Liver (tissue), 9 donors: ENCODE data around the gene HDAC5. TPM values are rescaled to one million over a fixed set of nuclear protein-coding genes. Genes with fewer than 3 reads are reported as not detected.

ENCODE experiments used
- DNase-seq: peaks from one replicate; pipeline ENCODE4 v3.0.0-alpha.2; 2017; ENCODE audit warnings: low spot score
- H3K27ac ChIP-seq, 2 donors: one replicate each; pipeline ENCODE4 v1.7.0; 2013; ENCODE audit warnings: inconsistent platforms in 2 of 2, low read length in 2 of 2, control low read depth in 1 of 2, low read depth in 1 of 2, mild to moderate bottlenecking in 1 of 2
- H3K27me3 ChIP-seq, 4 donors: one replicate each; pipeline versions ENCODE4 v1.6.1 to v1.7.0; 2013; ENCODE audit warnings: low read length in 3 of 4, inconsistent platforms in 1 of 4, mild to moderate bottlenecking in 1 of 4, moderate library complexity in 1 of 4; ENCODE audit not compliant: control insufficient read depth in 4 of 4, insufficient read depth in 4 of 4
- H3K36me3 ChIP-seq, 4 donors: one replicate each; pipeline versions ENCODE4 v1.6.1 to v1.7.0; 2013; ENCODE audit warnings: low read length in 3 of 4, mild to moderate bottlenecking in 3 of 4, low read depth in 1 of 4, moderate library complexity in 1 of 4; ENCODE audit not compliant: control insufficient read depth in 4 of 4, insufficient read depth in 3 of 4
- H3K4me1 ChIP-seq, 4 donors: one replicate each; pipeline versions ENCODE4 v1.6.1 to v1.7.0; 2013; ENCODE audit warnings: low read length in 3 of 4, mild to moderate bottlenecking in 3 of 4, moderate library complexity in 1 of 4; ENCODE audit not compliant: control insufficient read depth in 4 of 4, insufficient read depth in 4 of 4
- H3K4me3 ChIP-seq, 3 donors: one replicate each; pipeline versions ENCODE4 v1.6.1 to v1.7.0; 2013; ENCODE audit warnings: low read length in 3 of 3, control low read depth in 1 of 3, low read depth in 1 of 3, mild to moderate bottlenecking in 1 of 3
- H3K9ac ChIP-seq, 2 donors: one replicate each; pipeline ENCODE4 v1.7.0; 2013; ENCODE audit warnings: low read length in 2 of 2, mild to moderate bottlenecking in 2 of 2, moderate library complexity in 2 of 2, control low read depth in 1 of 2, low read depth in 1 of 2
- H3K9me3 ChIP-seq, 4 donors: one replicate each; pipeline versions ENCODE4 v1.6.1 to v1.7.0; 2013; ENCODE audit warnings: low read length in 3 of 4; ENCODE audit not compliant: control insufficient read depth in 4 of 4
- ATF3 ChIP-seq: IDR thresholded peaks from 2 replicates; pipeline ENCODE4 v1.6.1; 2016; ENCODE audit warnings: antibody characterized with exemption
- CTCF ChIP-seq: fragments of 150-350 bp; IDR thresholded peaks from 2 replicates; pipeline ENCODE4 v1.5.1; 2017; ENCODE audit warnings: improper control_type of control experiment, low read depth, low read length; ENCODE audit not compliant: missing input control
- EGR1 ChIP-seq, 2 donors: IDR thresholded peaks; 2 replicates each; pipeline ENCODE4 v1.6.1; 2016 to 2018; ENCODE audit warnings: antibody characterized with exemption in 2 of 2, low read depth in 2 of 2
- FOXA1 ChIP-seq: IDR thresholded peaks from 2 replicates; pipeline ENCODE4 v1.6.1; 2016; ENCODE audit warnings: antibody characterized with exemption
- FOXA2 ChIP-seq: IDR thresholded peaks from 2 replicates; pipeline ENCODE4 v1.6.1; 2016; ENCODE audit warnings: antibody characterized with exemption
- GABPA ChIP-seq, 2 donors: IDR thresholded peaks in 1 of 2; conservative IDR thresholded peaks in 1 of 2; 2 replicates each; pipeline ENCODE4 v1.6.1; 2016; ENCODE audit warnings: antibody characterized with exemption in 2 of 2, mild to moderate bottlenecking in 1 of 2, moderate library complexity in 1 of 2
- HNF4A ChIP-seq, 2 donors: conservative IDR thresholded peaks; 2 replicates each; pipeline ENCODE4 v1.6.1; 2016; ENCODE audit warnings: antibody characterized with exemption in 2 of 2, mild to moderate bottlenecking in 2 of 2
- HNF4G ChIP-seq: IDR thresholded peaks from 2 replicates; pipeline ENCODE4 v1.6.1; 2016; ENCODE audit warnings: antibody characterized with exemption
- JUND ChIP-seq, 2 donors: IDR thresholded peaks; 2 replicates each; pipeline ENCODE4 v1.6.1; 2016; ENCODE audit warnings: antibody characterized with exemption in 2 of 2
- MAX ChIP-seq: IDR thresholded peaks from 2 replicates; pipeline ENCODE4 v1.6.1; 2016; ENCODE audit warnings: antibody characterized with exemption
- NR2F2 ChIP-seq: IDR thresholded peaks from 2 replicates; pipeline ENCODE4 v1.6.1; 2016; ENCODE audit warnings: antibody characterized with exemption
- RAD21 ChIP-seq, 2 donors: IDR thresholded peaks; 2 replicates each; pipeline ENCODE4 v1.6.1; 2016; ENCODE audit warnings: antibody characterized with exemption in 2 of 2, mild to moderate bottlenecking in 2 of 2
- REST ChIP-seq: IDR thresholded peaks from 2 replicates; pipeline ENCODE4 v1.6.1; 2016; ENCODE audit warnings: antibody characterized with exemption, mild to moderate bottlenecking
- RXRA ChIP-seq, 2 donors: IDR thresholded peaks; 2 replicates each; pipeline ENCODE4 v1.6.1; 2017 to 2018; ENCODE audit warnings: antibody characterized with exemption in 2 of 2, mild to moderate bottlenecking in 1 of 2
- SP1 ChIP-seq: IDR thresholded peaks from 2 replicates; pipeline ENCODE4 v1.6.1; 2018; ENCODE audit warnings: antibody characterized with exemption, mild to moderate bottlenecking
- TAF1 ChIP-seq: conservative IDR thresholded peaks from 2 replicates; pipeline ENCODE4 v1.6.1; 2016; ENCODE audit warnings: antibody characterized with exemption, mild to moderate bottlenecking
- YY1 ChIP-seq: IDR thresholded peaks from 2 replicates; pipeline ENCODE4 v1.6.1; 2016; ENCODE audit warnings: antibody characterized with exemption, mild to moderate bottlenecking
- ZBTB33 ChIP-seq: IDR thresholded peaks from 2 replicates; pipeline ENCODE4 v1.6.1; 2016; ENCODE audit warnings: antibody characterized with exemption
- WGBS: extraction: QIAGEN DNeasy Blood & Tissue Kit; methylation state at CpG from one replicate; pipeline ENCODE4 v1.1.7; 2013; 5-methylcytosine and 5-hydroxymethylcytosine counted together
- polyA plus RNA-seq, 2 donors: library from polyadenylated mRNA; stranded (reverse) in 1 of 2; unstranded in 1 of 2; fragments of 200-250 nt in 1 of 2; fragments of >200 nt in 1 of 2; fragmentation: Nextera tagmentation in 1 of 2; extraction: Ambion mirVana in 1 of 2; gene quantifications; one replicate each; pipeline versions ENCODE4 v1.2.1 to v1.2.3, GENCODE V29; 2013 to 2015
- total RNA-seq, 2 donors: library from RNA; depleted of rRNA; stranded (reverse); fragments of >200 nt; gene quantifications; one replicate each; pipeline ENCODE4 v1.2.3, GENCODE V29; 2014
- donor health status: healthy.
- donor health status: healthy.
- donor health status: healthy.
- donor health status: healthy.
- donor health status: healthy.

Gene HDAC5
- total and polyA plus RNA-seq, 4 donors = 5.8 to 20.3 (median 14.4) TPM

GRCh38 chr17:44070455-44071197 is 52.8 kb downstream of the HDAC5 start, which contains the start of gene G6PC3:
Gene G6PC3, plus strand, starts transcription at chr17:44070735. Its CDS starts 231 bp downstream, at chr17:44070966.
- under 1% methylated on average over 53 of the region's 53 CpGs for WGBS
- DNase-seq = peak; percentile 86
- peaks cover 5 to 35% (median 26%) of the 10 kb centered on the region in 4 donors for H3K4me1 ChIP-seq

More at GRCh38 chr17:44070455-44071197, 52.8 kb downstream of the HDAC5 start, which contains the start of gene G6PC3:
- TF ChIP-seq SP1 = peak; percentile 73
- peak; percentile 100 for TF ChIP-seq MAX
- peak; percentile 85 for TF ChIP-seq REST
- TF ChIP-seq ATF3 = no peak
- TF ChIP-seq EGR1 (IDR thresholded peaks at IDR 0.05; ENCODE audit: low read depth in 2 of 2) = peak in 1 of 2 donors; percentile 88
- no peak for TF ChIP-seq CTCF
- peak; percentile 32 for TF ChIP-seq FOXA2
- TF ChIP-seq RAD21 (IDR thresholded peaks at IDR 0.05) = peak; percentile 40 to 45
- TF ChIP-seq HNF4G = no peak
- TF ChIP-seq HNF4A (conservative IDR thresholded peaks at IDR 0.05) = peak; percentile 23 to 52
- TF ChIP-seq GABPA (IDR thresholded peaks at IDR 0.05 in 1 of 2, conservative IDR thresholded peaks at IDR 0.05 in 1 of 2) = peak; percentile 48 to 90
- TF ChIP-seq YY1 = peak; percentile 91
- TF ChIP-seq JUND (IDR thresholded peaks at IDR 0.05) = peak in 1 of 2 donors; percentile 18
- TF ChIP-seq RXRA (IDR thresholded peaks at IDR 0.05) = peak; percentile 50 to 53
- TF ChIP-seq FOXA1 = peak; percentile 71
- peak; percentile 74 for TF ChIP-seq TAF1
- peak; percentile 32 for TF ChIP-seq NR2F2
- peak; percentile 96 for TF ChIP-seq ZBTB33
- Histone ChIP-seq H3K27ac (peak within 1 kb of the TSS; percentile 86 to 88), H3K4me3 (peak within 1 kb of the TSS; percentile 66 to 85 (median 83)), H3K36me3 (peaks cover 0 to 10% (median 3%) of the 10 kb centered on the region in 4 donors), H3K9me3 (no peaks in the 10 kb centered on the region), H3K9ac (peak within 1 kb of the TSS; percentile 74 to 83), H3K27me3 (no peaks in the 10 kb centered on the region)
